H9 (cell line): Measurements from ENCODE around the gene IL17A. TPM values are rescaled to one million over a fixed set of nuclear protein-coding genes. Genes with fewer than 3 reads are reported as not detected.
A peak's percentile ranks its signal among the peaks of the same experiment; 100 is the strongest.

ENCODE experiments used
- DNase-seq: peaks from one replicate; pipeline ENCODE4 v3.0.0-alpha.2; 2017
- H2AFZ ChIP-seq: one replicate; pipeline ENCODE4 v1.6.1; 2013; ENCODE audit warnings: mild to moderate bottlenecking, low read length, control low read depth, moderate library complexity
- H2AK5ac ChIP-seq: 2 replicates; pipeline ENCODE4 v1.6.1; 2013; ENCODE audit warnings: low read length, control low read depth, mixed read lengths; ENCODE audit not compliant: insufficient read length
- H2BK120ac ChIP-seq: one replicate; pipeline ENCODE4 v1.6.1; 2013; ENCODE audit warnings: low read depth, mild to moderate bottlenecking, low read length, control low read depth, inconsistent platforms; ENCODE audit not compliant: poor library complexity, severe bottlenecking
- H2BK12ac ChIP-seq: 2 replicates; pipeline ENCODE4 v1.6.1; 2013; ENCODE audit warnings: low read length, control low read depth, mixed read lengths, low read depth; ENCODE audit not compliant: insufficient read length
- H2BK15ac ChIP-seq: 2 replicates; pipeline ENCODE4 v1.6.1; 2013; ENCODE audit warnings: low read depth, low read length, control low read depth
- H2BK20ac ChIP-seq: one replicate; pipeline ENCODE4 v1.6.1; 2013; ENCODE audit warnings: low read depth, mild to moderate bottlenecking, low read length, control low read depth, inconsistent platforms; ENCODE audit not compliant: poor library complexity, severe bottlenecking
- H2BK5ac ChIP-seq: 2 replicates; pipeline ENCODE4 v1.6.1; 2013; ENCODE audit warnings: low read length, control low read depth, mixed read lengths; ENCODE audit not compliant: insufficient read length
- H3K14ac ChIP-seq: 2 replicates; pipeline ENCODE4 v1.6.1; 2013; ENCODE audit warnings: low read length, control low read depth; ENCODE audit not compliant: insufficient read depth
- H3K18ac ChIP-seq: 2 replicates; pipeline ENCODE4 v1.6.1; 2013; ENCODE audit warnings: low read depth, mild to moderate bottlenecking, mixed read lengths, low read length, control low read depth; ENCODE audit not compliant: insufficient read length
- H3K23ac ChIP-seq: 2 replicates; pipeline ENCODE4 v1.6.1; 2013; ENCODE audit warnings: low read length, control low read depth, mixed read lengths, low read depth; ENCODE audit not compliant: insufficient read length
- H3K23me2 ChIP-seq: 2 replicates; pipeline ENCODE4 v1.6.1; 2013; ENCODE audit warnings: low read depth, mild to moderate bottlenecking, mixed read lengths, low read length, control low read depth; ENCODE audit not compliant: insufficient read length, poor library complexity, severe bottlenecking
- H3K27ac ChIP-seq: 2 replicates; pipeline ENCODE4 v1.5.1; 2013; ENCODE audit warnings: low read length, control low read depth, mixed read lengths, low read depth; ENCODE audit not compliant: insufficient read length
- H3K27me3 ChIP-seq: 2 replicates; pipeline ENCODE4 v1.6.1; 2013; ENCODE audit warnings: low read length, control low read depth, inconsistent platforms; ENCODE audit not compliant: insufficient read depth
- H3K4ac ChIP-seq: 2 replicates; pipeline ENCODE4 v1.6.1; 2013; ENCODE audit warnings: low read depth, mild to moderate bottlenecking, control low read depth, inconsistent platforms, low read length, moderate library complexity
- H3K4me1 ChIP-seq: 2 replicates; pipeline ENCODE4 v1.6.1; 2013; ENCODE audit warnings: low read length, control low read depth, inconsistent platforms; ENCODE audit not compliant: insufficient read depth
- H3K4me2 ChIP-seq: 2 replicates; pipeline ENCODE4 v1.6.1; 2013; ENCODE audit warnings: low read length, control low read depth, mixed read lengths; ENCODE audit not compliant: insufficient read length, insufficient read depth
- H3K56ac ChIP-seq: 2 replicates; pipeline ENCODE4 v1.6.1; 2013; ENCODE audit warnings: low read depth, mild to moderate bottlenecking, mixed read lengths, low read length, control low read depth; ENCODE audit not compliant: insufficient read length
- H3K79me1 ChIP-seq: 2 replicates; pipeline ENCODE4 v1.6.1; 2013; ENCODE audit warnings: low read depth, mild to moderate bottlenecking, moderate library complexity, low read length, control low read depth, inconsistent platforms; ENCODE audit not compliant: insufficient read depth, poor library complexity, severe bottlenecking
- H3K79me2 ChIP-seq: 2 replicates; pipeline ENCODE4 v1.6.1; 2013; ENCODE audit warnings: low read length, control low read depth, inconsistent platforms; ENCODE audit not compliant: insufficient read depth
- H3K9ac ChIP-seq: 2 replicates; pipeline ENCODE4 v1.6.1; 2013; ENCODE audit warnings: low read length, control low read depth, mixed read lengths; ENCODE audit not compliant: insufficient read length; ENCODE audit errors: extremely low read depth
- H3K9me3 ChIP-seq: one replicate; pipeline ENCODE4 v1.6.1; 2013; ENCODE audit warnings: low read depth, low read length, inconsistent platforms; ENCODE audit not compliant: control insufficient read depth
- H3T11ph ChIP-seq: one replicate; pipeline ENCODE4 v1.6.1; 2013; ENCODE audit warnings: mild to moderate bottlenecking, low read length, control low read depth, inconsistent platforms
- H4K20me1 ChIP-seq: one replicate; pipeline ENCODE4 v1.6.1; 2013; ENCODE audit not compliant: control insufficient read depth, insufficient read length, insufficient read depth
- H4K5ac ChIP-seq: 2 replicates; pipeline ENCODE4 v1.6.1; 2013; ENCODE audit warnings: low read depth, mild to moderate bottlenecking, mixed read lengths, low read length, control low read depth; ENCODE audit not compliant: insufficient read length
- H4K8ac ChIP-seq: replicated peaks from 2 replicates; pipeline ENCODE4 v1.6.1; 2013; ENCODE audit warnings: low read length, control low read depth, mixed read lengths, low read depth; ENCODE audit not compliant: insufficient read length
- H4K91ac ChIP-seq: 2 replicates; pipeline ENCODE4 v1.6.1; 2013; ENCODE audit warnings: low read depth, mild to moderate bottlenecking, moderate library complexity, mixed read lengths, low read length, control low read depth; ENCODE audit not compliant: insufficient read length
- H3K27ac Mint-ChIP-seq, 3 experiments: 2 replicates in 2 of 3; 3 replicates in 1 of 3; pipeline ENCODE4 v1.8.0; 2020 to 2021; ENCODE audit warnings: mixed read lengths in 3 of 3, mild to moderate bottlenecking in 1 of 3, moderate library complexity in 1 of 3
- H3K27me3 Mint-ChIP-seq: 2 replicates; pipeline ENCODE4 v1.8.0; 2021; ENCODE audit warnings: low read depth, mild to moderate bottlenecking, moderate library complexity, mixed read lengths
- H3K36me3 Mint-ChIP-seq, 3 experiments: 2 replicates in 2 of 3; 3 replicates in 1 of 3; pipeline ENCODE4 v1.8.0; 2020 to 2021; ENCODE audit warnings: low read depth in 3 of 3, mixed read lengths in 3 of 3; ENCODE audit not compliant: insufficient read depth in 1 of 3
- H3K4me1 Mint-ChIP-seq, 2 experiments: 2 replicates each; pipeline ENCODE4 v1.8.0; 2020; ENCODE audit warnings: mixed read lengths in 2 of 2
- H3K4me3 Mint-ChIP-seq, 2 experiments: 2 replicates in 1 of 2; 3 replicates in 1 of 2; pipeline ENCODE4 v1.8.0; 2020 to 2021; ENCODE audit warnings: mild to moderate bottlenecking in 2 of 2, mixed read lengths in 2 of 2, moderate library complexity in 1 of 2
- H3K9me3 Mint-ChIP-seq, 2 experiments: 2 replicates in 1 of 2; 3 replicates in 1 of 2; pipeline ENCODE4 v1.8.0; 2020; ENCODE audit warnings: mild to moderate bottlenecking in 2 of 2, mixed read lengths in 2 of 2, moderate library complexity in 1 of 2
- WGBS: extraction: QIAGEN DNeasy Blood & Tissue Kit; methylation state at CpG from one replicate; pipeline ENCODE4 v1.1.7; 2013; ENCODE audit warnings: missing lambda C conversion rate, low lambda C conversion rate, mixed read lengths; ENCODE audit not compliant: insufficient read length; ENCODE audit errors: extremely low coverage; 5-methylcytosine and 5-hydroxymethylcytosine counted together
- total RNA-seq: library from RNA; stranded (reverse); gene quantifications from 2 replicates; pipeline ENCODE4 v1.2.1, GENCODE V29; 2021
- TF ChIP-seq, protein P1 (sequence below): fragments of 200-600 bp; sonication (generic); conservative IDR thresholded peaks from 3 replicates; pipeline ENCODE4 v1.8.0; 2021; ENCODE audit warnings: antibody characterized with exemption, mild to moderate bottlenecking

IL17A gene
- total RNA-seq, 1 experiment from 2014 or later: not detected

DNA sequence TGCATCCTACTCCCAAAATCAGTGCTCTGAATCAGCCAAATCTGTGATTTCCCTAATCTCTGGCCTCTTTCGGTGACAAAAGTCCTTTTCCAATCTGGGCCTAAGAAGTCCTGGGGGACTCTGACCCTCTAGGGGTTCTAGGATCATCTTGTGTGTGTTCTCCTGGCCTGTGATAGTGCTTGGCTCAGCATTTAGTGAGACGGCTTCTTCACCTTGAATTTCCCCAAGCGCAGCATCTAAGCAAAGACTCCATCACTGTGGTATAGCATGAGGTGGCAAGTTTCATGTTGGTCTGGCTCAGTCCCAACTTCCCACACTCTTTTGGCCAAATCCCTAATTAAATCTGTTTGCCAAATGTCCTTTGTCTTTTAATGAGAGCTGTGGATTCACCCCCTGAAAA is 12.1 kb upstream of the IL17A start:
- Histone ChIP-seq H3K18ac (no peak overlapping the region), H2BK12ac (no peak overlapping the region), H3K27me3 (no peaks in the 10 kb centered on the region), H3K23ac (no peak overlapping the region), H3K4ac (no peak overlapping the region), H4K5ac (no peak overlapping the region), H2BK5ac (no peak overlapping the region), H4K91ac (no peak overlapping the region), H3K14ac (no peak overlapping the region), H3K4me2 (no peak overlapping the region), H2BK15ac (no peak overlapping the region), H2BK20ac (no peak overlapping the region), H3K4me1 (no peaks in the 10 kb centered on the region), H2BK120ac (no peak overlapping the region), H2AK5ac (no peak overlapping the region), H4K8ac (no peak overlapping the region), H4K20me1 (no peaks in the 10 kb centered on the region), H3K56ac (no peak overlapping the region), H3K79me2 (no peaks in the 10 kb centered on the region), H2AFZ (no peak overlapping the region), H3K79me1 (no peaks in the 10 kb centered on the region), H3K9me3 (no peaks in the 10 kb centered on the region), H3K27ac (no peak overlapping the region), H3K23me2 (no peaks in the 10 kb centered on the region), H3T11ph (no peak overlapping the region), H3K9ac (no peak overlapping the region)
- Mint-ChIP-seq H3K4me1 (peaks cover 0 to 4% of the 10 kb centered on the region in 2 experiments; a peak in 2 of 4 replicates), H3K27me3 (no peaks in the 10 kb centered on the region; the same call in 1 of the 2 replicates), H3K27ac (peak overlapping the region in 1 of 3 experiments; percentile 70; a peak in 1 of 7 replicates), H3K9me3 (peaks cover 0 to 3% of the 10 kb centered on the region in 2 experiments; a peak in 1 of 5 replicates), H3K4me3 (no peak overlapping the region), H3K36me3 (peaks cover 0 to 4% (median 0%) of the 10 kb centered on the region in 3 experiments; a peak in 1 of 7 replicates)
- TF ChIP-seq, protein P1, sequence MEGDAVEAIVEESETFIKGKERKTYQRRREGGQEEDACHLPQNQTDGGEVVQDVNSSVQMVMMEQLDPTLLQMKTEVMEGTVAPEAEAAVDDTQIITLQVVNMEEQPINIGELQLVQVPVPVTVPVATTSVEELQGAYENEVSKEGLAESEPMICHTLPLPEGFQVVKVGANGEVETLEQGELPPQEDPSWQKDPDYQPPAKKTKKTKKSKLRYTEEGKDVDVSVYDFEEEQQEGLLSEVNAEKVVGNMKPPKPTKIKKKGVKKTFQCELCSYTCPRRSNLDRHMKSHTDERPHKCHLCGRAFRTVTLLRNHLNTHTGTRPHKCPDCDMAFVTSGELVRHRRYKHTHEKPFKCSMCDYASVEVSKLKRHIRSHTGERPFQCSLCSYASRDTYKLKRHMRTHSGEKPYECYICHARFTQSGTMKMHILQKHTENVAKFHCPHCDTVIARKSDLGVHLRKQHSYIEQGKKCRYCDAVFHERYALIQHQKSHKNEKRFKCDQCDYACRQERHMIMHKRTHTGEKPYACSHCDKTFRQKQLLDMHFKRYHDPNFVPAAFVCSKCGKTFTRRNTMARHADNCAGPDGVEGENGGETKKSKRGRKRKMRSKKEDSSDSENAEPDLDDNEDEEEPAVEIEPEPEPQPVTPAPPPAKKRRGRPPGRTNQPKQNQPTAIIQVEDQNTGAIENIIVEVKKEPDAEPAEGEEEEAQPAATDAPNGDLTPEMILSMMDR: no peak
- no CpG with 5 or more reads among the region's 3 CpGs for WGBS
- no peak for DNase-seq
